T-helper 22 cell (primary cell): ENCODE results near the gene CERT1.
"Not testable (repeated sequence)": the region's sequence is repeated elsewhere in the genome, so short reads cannot be mapped to it uniquely, and the experiment has no call there.

Source experiments
- DNase-seq: peaks from one replicate; pipeline ENCODE4 v3.0.0-alpha.2; 2020; ENCODE audit warnings: low read depth

The CERT1 gene

GRCh38 chr5:75511435-75512382 is at the start of gene CERT1, which contains the start of gene POLK:
Gene CERT1 (minus strand): TSS chr5:75511629. CDS start chr5:75511207, 422 bp downstream.
Gene POLK (plus strand): TSS chr5:75511891.
- DNase-seq = peak; percentile 94

- DNase-seq = not testable (repeated sequence)
Observed at GRCh38 chr5:75560655-75561054, 49.2 kb upstream of the CERT1 start.

GRCh38 chr5:75558981-75559632 is 47.7 kb upstream of the CERT1 start:
- no peak for DNase-seq

GRCh38 chr5:75558221-75558620 is 46.8 kb upstream of the CERT1 start:
- DNase-seq = no peak

GRCh38 chr5:75553358-75553757 is 41.9 kb upstream of the CERT1 start:
- no peak for DNase-seq

GRCh38 chr5:75552764-75553163 is 41.3 kb upstream of the CERT1 start:
- no peak for DNase-seq

- no peak for DNase-seq
Observed at GRCh38 chr5:75551471-75551870, 40.0 kb upstream of the CERT1 start.

GRCh38 chr5:75550597-75550996 is 39.2 kb upstream of the CERT1 start:
- DNase-seq = no peak

GRCh38 chr5:75547812-75548211 is 36.4 kb upstream of the CERT1 start:
- no peak for DNase-seq

- no peak for DNase-seq
Observed at GRCh38 chr5:75546830-75547229, 35.4 kb upstream of the CERT1 start.

- DNase-seq = no peak
Observed at GRCh38 chr5:75545131-75545530, 33.7 kb upstream of the CERT1 start.

- no peak for DNase-seq
Observed at GRCh38 chr5:75538211-75538610, 26.8 kb upstream of the CERT1 start.

- no peak for DNase-seq
Observed at GRCh38 chr5:75536694-75537360, 25.4 kb upstream of the CERT1 start.

GRCh38 chr5:75536147-75536546 is 24.7 kb upstream of the CERT1 start:
- no peak for DNase-seq

- DNase-seq = no peak
Observed at GRCh38 chr5:75534734-75535133, 23.3 kb upstream of the CERT1 start.

- DNase-seq = not testable (repeated sequence)
Observed at GRCh38 chr5:75533716-75534115, 22.3 kb upstream of the CERT1 start.

GRCh38 chr5:75532190-75532589 is 20.8 kb upstream of the CERT1 start:
- DNase-seq = no peak

- no peak for DNase-seq
Observed at GRCh38 chr5:75529185-75529584, 17.8 kb upstream of the CERT1 start.

- DNase-seq = no peak
Observed at GRCh38 chr5:75526070-75526469, 14.6 kb upstream of the CERT1 start.

- DNase-seq = no peak
Observed at GRCh38 chr5:75525344-75525743, 13.9 kb upstream of the CERT1 start.

- no peak for DNase-seq
Observed at GRCh38 chr5:75524591-75524990, 13.2 kb upstream of the CERT1 start.

- no peak for DNase-seq
Observed at GRCh38 chr5:75524071-75524470, 12.6 kb upstream of the CERT1 start.

GRCh38 chr5:75523275-75523674 is 11.8 kb upstream of the CERT1 start:
- no peak for DNase-seq
